K562 (cell line): ENCODE measurements around the gene CELF6. TPM values are rescaled to one million over a fixed set of nuclear protein-coding genes. Genes with fewer than 3 reads are reported as not detected.
A peak's percentile ranks its signal among the peaks of the same experiment; 100 is the strongest.

Source experiments
- ATAC-seq: fragments of 200-7000 bp; cut with Tn5 transposase; 3 replicates; pipeline ENCODE4 v1.9.1; 2020; ENCODE audit warnings: moderate library complexity
- BruUV-seq: library from RNA; stranded (reverse); fragments of 400-500 nt; replicated peaks from 2 replicates; lab custom pipeline; 2021; lab: Mats Ljungman, UMichigan
- CTCF ChIA-PET: fragments of 300-600 bp; formaldehyde crosslinking; extraction: SDS; loops from one replicate; lab custom pipeline; 2021; ENCODE audit warnings: low intra/inter-chr PET ratio; lab: Yijun Ruan, JAX
- POLR2A ChIA-PET: fragments of 300-600, 350-650 bp; sonication (Branson Sonifier 250); formaldehyde crosslinking; extraction: SDS; loops from one replicate; lab custom pipeline; 2021; ENCODE audit warnings: antibody characterized with exemption, inconsistent platforms; lab: Yijun Ruan, JAX
- DNase-seq, 4 experiments: peaks; one replicate each; pipeline versions ENCODE4 v3.0.0 to v3.0.0-alpha.2; 2011 to 2018; ENCODE audit warnings: low spot score in 3 of 4, mixed read lengths in 3 of 4; ENCODE audit errors: extremely low read depth in 1 of 4
- FAIRE-seq: peaks from 2 replicates; lab custom pipeline; 2011; peaks lifted over from hg19 to GRCh38; lab: Jason Lieb, UNC
- H2AFZ ChIP-seq: 2 replicates; pipeline ENCODE4 v1.6.0; 2011; ENCODE audit warnings: low read depth, low read length, control low read depth, inconsistent platforms
- H3K27ac ChIP-seq: fragments of 200-600 bp; 3 replicates; pipeline ENCODE4 v1.8.0; 2011; ENCODE audit warnings: low read depth, mild to moderate bottlenecking, control low read depth, inconsistent platforms, low read length, moderate library complexity, mixed read lengths; ENCODE audit errors: extremely low read depth
- H3K27me3 ChIP-seq, 2 experiments: fragments of 300-600 bp in 1 of 2; 2 replicates in 1 of 2; 3 replicates in 1 of 2; pipeline versions ENCODE4 v1.6.0 to v1.8.0; 2011; ENCODE audit warnings: inconsistent platforms in 2 of 2, low read length in 2 of 2, mild to moderate bottlenecking in 1 of 2, mixed read lengths in 1 of 2, moderate library complexity in 1 of 2; ENCODE audit not compliant: control insufficient read depth in 2 of 2, insufficient read depth in 2 of 2
- H3K36me3 ChIP-seq: fragments of 300-600 bp; 3 replicates; pipeline ENCODE4 v1.8.0; 2011; ENCODE audit warnings: mild to moderate bottlenecking, low read length, inconsistent platforms; ENCODE audit not compliant: control insufficient read depth, insufficient read depth
- H3K4me1 ChIP-seq, 2 experiments: fragments of 200-600 bp in 1 of 2; replicated peaks in 1 of 2; 2 replicates in 1 of 2; 3 replicates in 1 of 2; pipeline versions ENCODE4 v1.5.1 to v1.8.0; 2011; ENCODE audit warnings: inconsistent platforms in 2 of 2, low read length in 2 of 2, mild to moderate bottlenecking in 1 of 2, mixed read lengths in 1 of 2, moderate library complexity in 1 of 2; ENCODE audit not compliant: control insufficient read depth in 2 of 2, insufficient read depth in 2 of 2
- H3K4me2 ChIP-seq: 2 replicates; pipeline ENCODE4 v1.6.1; 2011; ENCODE audit warnings: low read length, control low read depth, inconsistent platforms, mixed read lengths; ENCODE audit not compliant: insufficient read depth
- H3K4me3 ChIP-seq: fragments of 200-600 bp; sonication (generic), shearing (Covaris generic); 2 replicates; pipeline ENCODE4 v1.5.1; 2016; ENCODE audit warnings: control low read depth, inconsistent platforms
- H3K79me2 ChIP-seq: fragments of 200-600 bp; 3 replicates; pipeline ENCODE4 v1.8.0; 2011; ENCODE audit warnings: low read length, inconsistent platforms; ENCODE audit not compliant: control insufficient read depth, insufficient read depth
- H3K9ac ChIP-seq, 2 experiments: 2 replicates each; pipeline versions ENCODE4 v1.6.0 to v1.6.1; 2011; ENCODE audit warnings: low read depth in 2 of 2, low read length in 2 of 2, control low read depth in 1 of 2, inconsistent platforms in 1 of 2, mild to moderate bottlenecking in 1 of 2, mixed read lengths in 1 of 2; ENCODE audit not compliant: insufficient read depth in 1 of 2
- H3K9me1 ChIP-seq: one replicate; pipeline ENCODE4 v1.6.0; 2011; ENCODE audit warnings: inconsistent platforms, mild to moderate bottlenecking, low read length, moderate library complexity; ENCODE audit not compliant: control insufficient read depth, insufficient read depth
- H3K9me3 ChIP-seq: replicated peaks from 2 replicates; pipeline ENCODE4 v1.5.1; 2011; ENCODE audit warnings: low read depth, low read length, inconsistent platforms; ENCODE audit not compliant: control insufficient read depth, insufficient read depth
- H4K20me1 ChIP-seq: replicated peaks from 2 replicates; pipeline ENCODE4 v1.6.1; 2011; ENCODE audit warnings: low read length, inconsistent platforms, mixed read lengths; ENCODE audit not compliant: control insufficient read depth, insufficient read depth
- ARID1B ChIP-seq: fragments of 450-650 bp; IDR thresholded peaks from 2 replicates; pipeline ENCODE4 v1.6.1; 2016; ENCODE audit warnings: antibody characterized with exemption, mild to moderate bottlenecking, inconsistent platforms
- CBFA2T2 ChIP-seq: fragments of 450-650 bp; conservative IDR thresholded peaks from 2 replicates; pipeline ENCODE4 v1.6.1; 2017; ENCODE audit warnings: mild to moderate bottlenecking
- CBFA2T3 ChIP-seq: fragments of 450-650 bp; IDR thresholded peaks from 2 replicates; pipeline ENCODE4 v1.6.1; 2017
- DPF2 ChIP-seq: fragments of 450-650 bp; IDR thresholded peaks from 2 replicates; pipeline ENCODE4 v1.6.1; 2016
- EGR1 ChIP-seq: fragments of 450-650 bp; conservative IDR thresholded peaks from 2 replicates; pipeline ENCODE4 v1.6.1; 2017; ENCODE audit warnings: mild to moderate bottlenecking
- EWSR1 ChIP-seq: fragments of 450-650 bp; IDR thresholded peaks from 2 replicates; pipeline ENCODE4 v1.6.1; 2018; ENCODE audit warnings: borderline replicate concordance, mild to moderate bottlenecking, low read depth, moderate library complexity; ENCODE audit not compliant: partially characterized antibody
- FOSL1 ChIP-seq: fragments of 200-800 bp; sonication (Bioruptor generic); conservative IDR thresholded peaks from 2 replicates; pipeline ENCODE4 v1.6.1; 2016; ENCODE audit warnings: missing genetic modification characterization, missing compliant biosample characterization
- FOXA3 ChIP-seq, 2 experiments: fragments of 450-650 bp in 1 of 2; sonication (generic) in 1 of 2; formaldehyde crosslinking; IDR thresholded peaks in 1 of 2; conservative IDR thresholded peaks in 1 of 2; 2 replicates each; pipeline versions ENCODE4 v1.4.0 to v1.8.0; 2020 to 2022; ENCODE audit warnings: mild to moderate bottlenecking in 2 of 2, missing genetic modification reagents in 1 of 2
- JUND ChIP-seq, 2 experiments: IDR thresholded peaks; 2 replicates in 1 of 2; 3 replicates in 1 of 2; pipeline ENCODE4 v1.6.1; 2011; ENCODE audit warnings: borderline replicate concordance in 2 of 2, low read depth in 2 of 2, low read length in 2 of 2, improper control_type of control experiment in 1 of 2, missing biosample characterization in 1 of 2, missing genetic modification characterization in 1 of 2, missing genetic modification reagents in 1 of 2
- KDM1A ChIP-seq, 2 experiments: fragments of 450-650 bp; IDR thresholded peaks; 2 replicates each; pipeline ENCODE4 v1.6.1; 2016; ENCODE audit warnings: mild to moderate bottlenecking in 2 of 2
- MEIS2 ChIP-seq: fragments of 450-650 bp; IDR thresholded peaks from 2 replicates; pipeline ENCODE4 v1.6.1; 2014; ENCODE audit warnings: mild to moderate bottlenecking; ENCODE audit not compliant: partially characterized antibody
- NCOR1 ChIP-seq: fragments of 450-650 bp; IDR thresholded peaks from 2 replicates; pipeline ENCODE4 v1.6.1; 2016; ENCODE audit warnings: mild to moderate bottlenecking, moderate library complexity
- PRDM10 ChIP-seq: fragments of 450-650 bp; IDR thresholded peaks from 2 replicates; pipeline ENCODE4 v1.6.1; 2018; ENCODE audit not compliant: partially characterized antibody
- PRPF4 ChIP-seq: fragments of 200-400 bp; formaldehyde crosslinking; IDR thresholded peaks from one replicate; pipeline ENCODE4 v1.6.1; 2017; ENCODE audit warnings: low read length, low read depth, mild to moderate bottlenecking; ENCODE audit not compliant: insufficient read depth, poor library complexity, severe bottlenecking
- SMARCE1 ChIP-seq: fragments of 450-650 bp; IDR thresholded peaks from 2 replicates; pipeline ENCODE4 v1.7.1; 2016; ENCODE audit warnings: mild to moderate bottlenecking
- TCF3 ChIP-seq: sonication (generic); formaldehyde crosslinking; IDR thresholded peaks from 2 replicates; pipeline ENCODE4 v1.4.0; 2020; ENCODE audit warnings: mild to moderate bottlenecking, missing genetic modification reagents
- WGBS: fragments of 100-300 bp; shearing (Covaris generic); methylation state at CpG from one replicate; pipeline ENCODE4 v1.1.6; 2016; ENCODE audit warnings: low coverage, mixed read lengths; ENCODE audit not compliant: insufficient coverage; ENCODE audit errors: missing lambda C conversion rate; 5-methylcytosine and 5-hydroxymethylcytosine counted together
- in situ Hi-C: fragments of 300-500 bp; cut with MboI; formaldehyde crosslinking; loops from 4 replicates; pipeline ENCODE4 v1.15.0; 2018; ENCODE audit warnings: inconsistent platforms, mixed read lengths
- intact Hi-C: fragments of 100-400 bp; cut with micrococcal nuclease; formaldehyde crosslinking; loops from 2 replicates; pipeline ENCODE4 v1.14.2; 2022
- polyA plus RNA-seq, 8 experiments: library from polyadenylated mRNA; depleted of rRNA in 4 of 8; stranded (reverse) in 5 of 8; unstranded in 3 of 8; fragments of >200 nt; fragmentation: Nextera tagmentation in 2 of 8; fragmentation: Illumina TruSeq in 1 of 8; extraction: Ambion mirVana in 2 of 8; extraction: Trizol in 1 of 8; gene quantifications; 2 replicates each; pipeline versions ENCODE4 v1.2.1 to v1.2.3, GENCODE V29; 2011 to 2014; ENCODE audit warnings: inconsistent platforms in 1 of 8, missing spikeins in 1 of 8
- total RNA-seq, 7 experiments: library from RNA; depleted of rRNA in 6 of 7; stranded (reverse); fragments of >200 nt in 6 of 7; fragmentation: Illumina TruSeq in 2 of 7; extraction: Trizol in 2 of 7; gene quantifications; 2 replicates each; pipeline versions ENCODE4 v1.2.1 to v1.2.3, GENCODE V29; 2011 to 2021; ENCODE audit warnings: low replicate concordance in 1 of 7

The CELF6 gene
- total and polyA plus RNA-seq, 9 of the 15 experiments (the other 6 are each of a cell fraction or from before 2014, with no cell fraction given), result 0.01 to 0.11 TPM; not detected in 7

GRCh38 chr15:72358650-72359171, 38.8 kb upstream of the CELF6 start:
- Histone ChIP-seq H3K9me3 (no peaks in the 10 kb centered on the region), H2AFZ (no peak overlapping the region), H3K79me2 (no peaks in the 10 kb centered on the region; the same call in 2 of the 3 replicates), H4K20me1 (no peaks in the 10 kb centered on the region), H3K9me1 (no peaks in the 10 kb centered on the region), H3K4me3 (no peak overlapping the region), H3K27me3 (no peaks in the 10 kb centered on the region), H3K36me3 (peaks cover 40% of the 10 kb centered on the region; the same call in 2 of the 3 replicates), H3K27ac (peak overlapping the region; percentile 34; the same call in 1 of the 3 replicates), H3K4me1 (no peaks in the 10 kb centered on the region; a peak in 1 of 5 replicates), H3K4me2 (no peak overlapping the region), H3K9ac (peak overlapping the region in 1 of 2 experiments; percentile 14; a peak in 1 of 4 replicates)
- DNase-seq (peak in 2 of 4 experiments; percentile 20 to 28), ATAC-seq (peak; percentile 32; the same call in 2 of the 3 replicates), FAIRE-seq (peak; percentile 77)
- in situ Hi-C loops (no loop called here), intact Hi-C loops (no loop called here)
- ChIA-PET CTCF (no interaction called here), POLR2A (interaction anchor here (1.1 kb wide), 1 partner anchor 17 kb away, joined by 3 read pairs; the partner anchor contains the start of gene HEXA)
- BruUV-seq, result no TSS peak
- peak; percentile 18; the same call in 1 of the 2 replicates for TF ChIP-seq TCF3
- TF ChIP-seq EWSR1, result no peak
- peak; percentile 34 for TF ChIP-seq MEIS2
- peak; percentile 7 for TF ChIP-seq PRDM10
- TF ChIP-seq ARID1B, result peak; percentile 43
- TF ChIP-seq PRPF4, result no peak
- TF ChIP-seq FOXA3 (CRISPR knock-in tag; conservative IDR thresholded peaks at IDR 0.05 in 1 of 2, IDR thresholded peaks at IDR 0.05 in 1 of 2), result 0 out of 4 replicates have a peak, but pooled peaks of 1 of the 2 experiments have one; percentile 11
- TF ChIP-seq JUND (IDR thresholded peaks at IDR 0.05; ENCODE audit: borderline replicate concordance, low read depth, low read length), result peak; percentile 47; the same call in 1 of the 2 replicates
- no peak for TF ChIP-seq JUND (tag; IDR thresholded peaks at IDR 0.05; ENCODE audit: borderline replicate concordance, low read depth, low read length)
- no peak for TF ChIP-seq FOSL1
- TF ChIP-seq NCOR1, result peak; percentile 13; the same call in 1 of the 2 replicates
- TF ChIP-seq CBFA2T3, result peak; percentile 73
- peak; percentile 55 for TF ChIP-seq CBFA2T2
- peak; percentile 16; the same call in 1 of the 2 replicates for TF ChIP-seq SMARCE1
- peak; percentile 42 to 49; a peak in 1 of 4 replicates for TF ChIP-seq KDM1A (IDR thresholded peaks at IDR 0.05)
- TF ChIP-seq EGR1, result peak; percentile 83
- TF ChIP-seq DPF2, result 0 out of 2 replicates have a peak, but pooled peaks have one; percentile 34
- WGBS, result 35% methylated on average over 7 of the region's 7 CpGs
